GM23248 (cell line): ENCODE results near the gene RBM28.

Experiments used
- EZH2 ChIP-seq: fragments of 200-600 bp; sonication (generic); IDR thresholded peaks from 2 replicates; pipeline ENCODE4 v1.6.1; 2018; ENCODE audit warnings: antibody characterized with exemption, mild to moderate bottlenecking; ENCODE audit not compliant: insufficient read depth, poor library complexity, severe bottlenecking
- EZH2phosphoT487 ChIP-seq: fragments of 200-600 bp; sonication (generic); IDR thresholded peaks from 2 replicates; pipeline ENCODE4 v1.6.1; 2018; ENCODE audit warnings: antibody characterized with exemption, moderate library complexity, mild to moderate bottlenecking, low read depth; ENCODE audit not compliant: insufficient read depth

GRCh38 chr7:128389085-128389617 lies 45.4 kb upstream of the RBM28 start:
- no peak for TF ChIP-seq EZH2phosphoT487
- no peak for TF ChIP-seq EZH2
